ENCODE data around the gene F7. TPM values are rescaled to one million over a fixed set of nuclear protein-coding genes. Genes with fewer than 3 reads are reported as not detected.

F7 gene
- total and polyA plus RNA-seq, 2 donors, result 0.30 to 0.63 TPM

- Histone ChIP-seq H3K4me1 (ENCODE audit: insufficient read depth) (no peaks in the 10 kb centered on the region), H3K36me3 (ENCODE audit: insufficient read depth) (no peaks in the 10 kb centered on the region), H3K27ac (ENCODE audit: low read depth) (no peak overlapping the region), H3K4me3 (ENCODE audit: low read depth, low read length) (no peak overlapping the region)
- 86% methylated on average over 39 of the region's 39 CpGs for WGBS
- no peak for DNase-seq (ENCODE audit: extremely low spot score)
Observed at GRCh38 chr13:113143466-113144254, 38.1 kb downstream of the F7 start.

- H3K4me3 ChIP-seq (ENCODE audit: low read depth, low read length), result no peak overlapping the region
- WGBS, result 87% methylated on average over 12 of the region's 12 CpGs
- H3K36me3 ChIP-seq (ENCODE audit: insufficient read depth), result no peaks in the 10 kb centered on the region
- no peak overlapping the region for H3K27ac ChIP-seq (ENCODE audit: low read depth)
- H3K4me1 ChIP-seq (ENCODE audit: insufficient read depth), result no peaks in the 10 kb centered on the region
- DNase-seq (ENCODE audit: extremely low spot score), result no peak
Observed at GRCh38 chr13:113144255-113144629, 38.7 kb downstream of the F7 start.

- no peak overlapping the region for H3K4me3 ChIP-seq (ENCODE audit: low read depth, low read length)
- no peaks in the 10 kb centered on the region for H3K36me3 ChIP-seq (ENCODE audit: insufficient read depth)
- H3K4me1 ChIP-seq (ENCODE audit: insufficient read depth), result no peaks in the 10 kb centered on the region
- DNase-seq (ENCODE audit: extremely low spot score), result no peak
- H3K27ac ChIP-seq (ENCODE audit: low read depth), result no peak overlapping the region
- 85% methylated on average over 12 of the region's 12 CpGs for WGBS
Observed at GRCh38 chr13:113145496-113145895, 39.9 kb downstream of the F7 start.

DNA sequence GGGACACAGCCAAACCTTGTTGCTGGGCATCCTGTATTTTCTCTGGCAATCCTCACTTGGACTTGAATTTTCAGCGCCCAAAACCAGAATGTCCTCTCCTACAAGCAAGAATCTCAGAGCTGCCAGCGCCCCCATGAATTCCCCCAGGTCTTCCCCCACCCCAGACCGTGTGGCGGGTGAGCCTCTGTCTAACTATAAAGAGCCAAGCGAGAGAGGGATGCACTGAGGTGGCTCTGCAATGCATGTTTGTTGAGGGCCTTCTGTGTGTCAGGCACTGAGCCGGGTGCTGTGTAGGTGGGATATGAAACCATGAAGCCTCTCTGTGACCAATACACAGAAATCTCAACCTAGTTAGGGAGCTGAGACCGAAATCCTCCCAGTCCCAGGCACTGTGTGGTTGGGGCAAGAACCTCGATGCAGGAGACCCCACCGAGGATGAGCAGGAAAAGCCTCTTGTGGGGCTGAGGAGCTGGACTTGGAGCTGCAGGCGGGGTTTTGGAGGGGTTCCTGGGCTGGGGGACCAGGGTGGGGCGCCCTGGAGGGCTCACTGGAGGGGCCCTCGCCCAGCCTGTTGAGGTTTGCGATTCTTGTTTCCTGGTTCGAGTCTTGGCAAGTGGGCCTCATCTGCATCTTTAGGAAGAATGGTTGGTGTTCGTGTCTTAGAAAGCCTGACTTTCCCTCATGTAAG is 40.5 kb downstream of the F7 start:
- Histone ChIP-seq H3K27ac (ENCODE audit: low read depth) (no peak overlapping the region), H3K4me1 (ENCODE audit: insufficient read depth) (no peaks in the 10 kb centered on the region), H3K36me3 (ENCODE audit: insufficient read depth) (no peaks in the 10 kb centered on the region), H3K4me3 (ENCODE audit: low read depth, low read length) (no peak overlapping the region)
- no peak for DNase-seq (ENCODE audit: extremely low spot score)
- WGBS, result 89% methylated on average over 15 of the region's 15 CpGs

DNA sequence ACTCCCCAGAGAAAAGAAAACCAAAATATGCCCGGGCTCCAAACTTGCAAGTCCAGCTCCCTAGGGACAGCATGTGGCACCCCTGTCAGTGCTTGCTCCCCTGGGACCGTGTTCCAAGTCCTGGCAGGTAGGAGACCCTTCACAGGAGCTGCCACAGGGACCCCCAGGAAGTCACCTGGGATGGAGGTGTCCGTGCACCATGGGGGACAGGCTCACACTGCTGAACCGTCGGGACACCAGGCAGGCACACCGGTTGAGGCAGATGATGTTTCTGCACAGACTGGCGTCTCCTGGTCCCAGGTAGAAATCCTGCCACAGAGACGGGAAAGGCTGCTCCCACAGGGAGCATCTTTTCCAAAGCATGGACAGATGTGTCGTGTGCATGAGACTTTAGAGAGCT is 41.2 kb downstream of the F7 start:
- 85% methylated on average over 9 of the region's 9 CpGs for WGBS
- Histone ChIP-seq H3K27ac (ENCODE audit: low read depth) (no peak overlapping the region), H3K4me3 (ENCODE audit: low read depth, low read length) (no peak overlapping the region), H3K4me1 (ENCODE audit: insufficient read depth) (no peaks in the 10 kb centered on the region), H3K36me3 (ENCODE audit: insufficient read depth) (no peaks in the 10 kb centered on the region)
- DNase-seq (ENCODE audit: extremely low spot score), result no peak

- H3K4me3 ChIP-seq (ENCODE audit: low read depth, low read length), result no peak overlapping the region
- H3K4me1 ChIP-seq (ENCODE audit: insufficient read depth), result no peaks in the 10 kb centered on the region
- no peaks in the 10 kb centered on the region for H3K36me3 ChIP-seq (ENCODE audit: insufficient read depth)
- DNase-seq (ENCODE audit: extremely low spot score), result no peak
- WGBS, result 85% methylated on average over 8 of the region's 8 CpGs
- no peak overlapping the region for H3K27ac ChIP-seq (ENCODE audit: low read depth)
Observed at GRCh38 chr13:113147206-113147605, 41.6 kb downstream of the F7 start.

DNA sequence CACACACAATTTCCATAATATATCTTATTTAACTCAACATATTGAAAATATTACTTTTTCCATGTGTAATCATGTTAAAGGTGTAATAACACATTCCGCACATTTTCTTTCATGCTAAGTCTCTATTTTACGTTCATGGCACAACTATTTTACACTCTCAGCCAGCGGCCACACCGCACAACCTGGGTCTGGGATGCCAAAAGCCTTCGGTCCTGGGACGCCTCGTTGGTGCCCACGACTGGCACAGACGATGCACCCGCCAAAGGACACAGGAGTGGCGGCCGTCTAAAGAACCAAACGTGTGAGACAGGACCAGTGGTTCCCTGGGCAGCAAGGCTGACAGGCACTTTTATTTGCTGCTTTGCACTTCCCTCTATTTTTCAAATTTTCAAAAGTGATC is 42.8 kb downstream of the F7 start:
- no peak for DNase-seq (ENCODE audit: extremely low spot score)
- Histone ChIP-seq H3K4me1 (ENCODE audit: insufficient read depth) (no peaks in the 10 kb centered on the region), H3K4me3 (ENCODE audit: low read depth, low read length) (no peak overlapping the region), H3K36me3 (ENCODE audit: insufficient read depth) (no peaks in the 10 kb centered on the region), H3K27ac (ENCODE audit: low read depth) (no peak overlapping the region)
- 94% methylated on average over 13 of the region's 13 CpGs for WGBS

DNA sequence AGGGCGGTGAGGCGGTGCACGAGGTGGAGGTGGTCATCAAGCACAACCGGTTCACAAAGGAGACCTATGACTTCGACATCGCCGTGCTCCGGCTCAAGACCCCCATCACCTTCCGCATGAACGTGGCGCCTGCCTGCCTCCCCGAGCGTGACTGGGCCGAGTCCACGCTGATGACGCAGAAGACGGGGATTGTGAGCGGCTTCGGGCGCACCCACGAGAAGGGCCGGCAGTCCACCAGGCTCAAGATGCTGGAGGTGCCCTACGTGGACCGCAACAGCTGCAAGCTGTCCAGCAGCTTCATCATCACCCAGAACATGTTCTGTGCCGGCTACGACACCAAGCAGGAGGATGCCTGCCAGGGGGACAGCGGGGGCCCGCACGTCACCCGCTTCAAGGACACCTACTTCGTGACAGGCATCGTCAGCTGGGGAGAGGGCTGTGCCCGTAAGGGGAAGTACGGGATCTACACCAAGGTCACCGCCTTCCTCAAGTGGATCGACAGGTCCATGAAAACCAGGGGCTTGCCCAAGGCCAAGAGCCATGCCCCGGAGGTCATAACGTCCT is 43.4 kb downstream of the F7 start:
- Histone ChIP-seq H3K27ac (ENCODE audit: low read depth) (no peak overlapping the region), H3K4me1 (ENCODE audit: insufficient read depth) (no peaks in the 10 kb centered on the region), H3K4me3 (ENCODE audit: low read depth, low read length) (no peak overlapping the region), H3K36me3 (ENCODE audit: insufficient read depth) (no peaks in the 10 kb centered on the region)
- no peak for DNase-seq (ENCODE audit: extremely low spot score)
- 94% methylated on average over 38 of the region's 38 CpGs for WGBS

GRCh38 chr13:113149711-113150549 is 44.3 kb downstream of the F7 start:
- no peak for DNase-seq (ENCODE audit: extremely low spot score)
- 92% methylated on average over 26 of the region's 26 CpGs for WGBS

DNA sequence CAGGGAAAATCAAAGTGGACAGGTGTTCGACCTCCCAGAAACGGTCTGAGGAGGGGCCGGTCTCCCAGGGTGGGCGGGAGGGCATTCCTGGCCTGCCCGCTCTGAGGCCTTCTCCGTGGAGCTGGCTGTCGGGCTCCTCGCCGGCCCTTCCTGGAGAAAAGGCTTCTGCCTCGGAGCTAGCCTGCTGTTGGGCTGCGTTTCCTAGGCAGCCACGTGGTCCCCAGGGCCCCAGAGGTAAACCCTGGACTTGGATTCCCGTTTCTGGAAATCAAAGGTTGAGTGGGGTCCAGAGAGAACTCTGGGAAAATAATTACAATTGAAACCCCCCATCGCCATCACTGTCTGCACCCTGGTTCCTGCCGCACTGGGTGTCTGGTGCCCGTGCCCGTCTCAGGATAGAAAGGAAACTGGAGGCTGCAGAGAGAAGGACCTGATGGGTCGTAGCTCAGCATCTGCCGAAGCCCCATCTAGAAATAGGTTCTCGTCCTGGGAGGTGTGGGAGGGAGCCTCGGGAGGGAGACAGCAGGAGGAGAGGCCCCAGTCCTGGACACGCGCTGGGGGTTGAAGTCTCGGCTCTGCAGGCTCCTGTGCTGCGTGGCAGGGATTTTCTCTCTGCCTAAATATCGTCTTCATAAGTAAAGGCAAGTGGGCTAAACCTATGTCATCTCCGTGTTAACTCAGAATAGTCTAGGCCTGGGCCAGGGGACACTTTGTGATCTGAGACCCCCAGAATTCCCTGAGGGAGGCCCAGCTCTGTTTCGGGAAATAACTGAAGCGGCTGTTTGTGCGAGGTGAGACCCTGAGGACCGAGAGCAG is 45.2 kb downstream of the F7 start:
- no peak for DNase-seq (ENCODE audit: extremely low spot score)
- Histone ChIP-seq H3K27ac (ENCODE audit: low read depth) (no peak overlapping the region), H3K36me3 (ENCODE audit: insufficient read depth) (no peaks in the 10 kb centered on the region), H3K4me3 (ENCODE audit: low read depth, low read length) (no peak overlapping the region), H3K4me1 (ENCODE audit: insufficient read depth) (no peaks in the 10 kb centered on the region)
- 90% methylated on average over 31 of the region's 31 CpGs for WGBS

More at GRCh38 chr13:113149711-113150549, 44.3 kb downstream of the F7 start:
- Histone ChIP-seq H3K4me1 (ENCODE audit: insufficient read depth) (no peaks in the 10 kb centered on the region), H3K4me3 (ENCODE audit: low read depth, low read length) (no peak overlapping the region), H3K27ac (ENCODE audit: low read depth) (no peak overlapping the region), H3K36me3 (ENCODE audit: insufficient read depth) (no peaks in the 10 kb centered on the region)

DNA sequence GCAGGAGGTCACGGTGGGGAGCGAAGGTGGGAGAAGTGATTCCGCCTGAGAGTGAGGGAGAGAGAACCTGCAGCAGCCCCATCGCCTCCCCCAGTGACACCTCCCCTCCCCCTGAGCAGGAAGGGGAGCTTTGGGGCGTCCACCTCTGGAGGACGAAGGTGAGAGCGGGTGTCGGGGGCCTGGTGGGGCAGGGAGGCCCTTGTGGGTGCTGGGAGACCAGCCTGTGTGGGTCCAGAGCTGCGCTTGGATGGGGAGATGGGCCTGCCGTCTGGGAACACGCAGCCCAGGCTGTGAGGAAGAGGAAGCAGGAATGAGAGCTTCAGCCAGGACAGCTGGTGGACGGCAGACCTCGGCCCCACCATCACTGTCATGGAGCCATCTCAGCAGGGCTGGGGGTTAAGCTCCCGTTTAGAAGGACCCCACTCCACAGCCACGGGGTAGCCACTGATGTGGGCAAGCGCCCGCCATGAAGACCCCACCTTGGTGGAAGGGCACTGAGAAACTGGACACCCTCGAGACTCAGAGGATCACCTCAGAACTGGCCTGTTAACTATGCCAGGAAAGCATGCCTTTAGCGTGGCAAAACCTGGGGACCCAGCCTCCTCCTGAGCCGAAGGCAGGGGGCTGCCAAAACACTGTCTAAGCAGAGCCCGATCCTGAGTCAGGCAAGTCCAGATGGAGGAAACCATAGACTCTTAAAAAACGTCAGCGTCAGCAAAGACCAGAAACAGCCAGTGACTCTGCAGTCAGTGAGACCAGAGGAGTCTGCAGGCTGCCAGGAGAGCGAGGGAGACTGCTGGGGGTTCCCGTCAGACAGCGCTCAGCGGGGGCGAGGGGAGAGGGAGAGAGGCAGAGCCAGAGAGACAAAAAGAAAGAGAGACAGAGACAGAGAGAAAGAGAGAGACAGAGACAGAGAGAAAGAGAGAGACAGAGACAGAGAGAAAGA is 46.4 kb downstream of the F7 start:
- Histone ChIP-seq H3K36me3 (ENCODE audit: insufficient read depth) (no peaks in the 10 kb centered on the region), H3K4me1 (ENCODE audit: insufficient read depth) (no peaks in the 10 kb centered on the region), H3K4me3 (ENCODE audit: low read depth, low read length) (no peak overlapping the region), H3K27ac (ENCODE audit: low read depth) (no peak overlapping the region)
- 63% methylated on average over 28 of the region's 28 CpGs for WGBS
- DNase-seq (ENCODE audit: extremely low spot score), result no peak

DNA sequence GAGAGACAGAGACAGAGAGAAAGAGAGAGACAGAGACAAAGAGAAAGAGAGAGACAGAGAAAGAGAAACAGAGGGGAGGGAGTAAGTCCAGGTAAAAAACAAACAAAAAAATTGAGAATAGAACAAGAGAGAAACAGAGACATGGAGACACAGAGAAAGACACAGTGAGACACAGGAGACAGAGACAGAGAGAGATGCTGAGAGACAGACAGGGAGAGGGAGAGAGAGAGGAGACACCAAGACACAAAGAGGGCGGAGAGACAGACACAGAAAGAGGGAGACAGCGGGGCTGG is 47.0 kb downstream of the F7 start:
- 33% methylated on average over 2 of the region's 2 CpGs for WGBS
- H3K4me3 ChIP-seq (ENCODE audit: low read depth, low read length), result no peak overlapping the region
- H3K27ac ChIP-seq (ENCODE audit: low read depth), result no peak overlapping the region
- H3K4me1 ChIP-seq (ENCODE audit: insufficient read depth), result no peaks in the 10 kb centered on the region
- H3K36me3 ChIP-seq (ENCODE audit: insufficient read depth), result no peaks in the 10 kb centered on the region
- DNase-seq (ENCODE audit: extremely low spot score), result no peak
